H1 (cell line): ENCODE measurements around the gene NCK1. TPM values are rescaled to one million over a fixed set of nuclear protein-coding genes. Genes with fewer than 3 reads are reported as not detected.

Experiments used
- CTCF ChIA-PET: fragments of 300-600 bp; sonication (Branson Sonifier 250); formaldehyde crosslinking; loops from one replicate; lab custom pipeline; 2021; ENCODE audit not compliant: partially characterized antibody; lab: Charles Lee
- POLR2A ChIA-PET: fragments of 300-600 bp; sonication (Branson Sonifier 250); formaldehyde crosslinking; loops from one replicate; lab custom pipeline; 2021; ENCODE audit warnings: inconsistent platforms; ENCODE audit not compliant: partially characterized antibody; lab: Charles Lee
- DNase-seq, 2 experiments: peaks; one replicate each; pipeline versions ENCODE4 v3.0.0 to v3.0.0-alpha.2; 2010 to 2022; ENCODE audit warnings: low spot score in 2 of 2, low read depth in 1 of 2, mixed read lengths in 1 of 2
- FAIRE-seq: peaks from 2 replicates; lab custom pipeline; 2011; peaks lifted over from hg19 to GRCh38; lab: Jason Lieb, UNC
- H2AFZ ChIP-seq: 2 replicates; pipeline ENCODE4 v1.8.1; 2012; ENCODE audit warnings: low read length, inconsistent platforms
- H2AK5ac ChIP-seq: 2 replicates; pipeline ENCODE4 v1.6.1; 2013; ENCODE audit warnings: low read depth, low read length
- H2BK120ac ChIP-seq: replicated peaks from 2 replicates; pipeline ENCODE3; 2013; ENCODE audit warnings: low read depth, low read length, inconsistent platforms
- H2BK12ac ChIP-seq: 2 replicates; pipeline ENCODE4 v1.6.1; 2013; ENCODE audit warnings: low read depth, low read length
- H2BK15ac ChIP-seq: 2 replicates; pipeline ENCODE4 v1.6.1; 2013; ENCODE audit warnings: low read length
- H2BK20ac ChIP-seq: 2 replicates; pipeline ENCODE4 v1.6.1; 2013; ENCODE audit warnings: low read length
- H2BK5ac ChIP-seq: 2 replicates; pipeline ENCODE4 v1.6.1; 2013; ENCODE audit warnings: low read depth, low read length
- H3K14ac ChIP-seq: 2 replicates; pipeline ENCODE4 v1.6.1; 2013; ENCODE audit warnings: inconsistent platforms; ENCODE audit not compliant: insufficient read length
- H3K18ac ChIP-seq: 2 replicates; pipeline ENCODE4 v1.6.1; 2013; ENCODE audit warnings: low read length; ENCODE audit errors: extremely low read depth
- H3K23ac ChIP-seq: 2 replicates; pipeline ENCODE4 v1.6.1; 2013; ENCODE audit warnings: inconsistent platforms; ENCODE audit not compliant: insufficient read length
- H3K23me2 ChIP-seq: 2 replicates; pipeline ENCODE4 v1.6.1; 2013; ENCODE audit warnings: low read depth, low read length
- H3K27ac ChIP-seq: 2 replicates; pipeline ENCODE4 v1.6.1; 2011; ENCODE audit warnings: low read depth, low read length, inconsistent platforms
- H3K27me3 ChIP-seq, 4 experiments: replicated peaks in 1 of 4; 1 replicate in 1 of 4; 2 replicates in 3 of 4; pipeline versions ENCODE4 v1.6.1 to v1.8.1; 2011 to 2013; ENCODE audit warnings: low read length in 3 of 4, mild to moderate bottlenecking in 3 of 4, inconsistent platforms in 2 of 4, mixed read lengths in 2 of 4, moderate library complexity in 1 of 4; ENCODE audit not compliant: control insufficient read depth in 3 of 4, insufficient read depth in 3 of 4; ENCODE audit errors: extremely low read depth in 1 of 4
- H3K36me3 ChIP-seq, 4 experiments: 2 replicates each; pipeline versions ENCODE4 v1.6.1 to v1.8.1; 2011 to 2013; ENCODE audit warnings: mild to moderate bottlenecking in 4 of 4, low read length in 3 of 4, moderate library complexity in 2 of 4, control low read depth in 1 of 4, inconsistent platforms in 1 of 4; ENCODE audit not compliant: insufficient read depth in 4 of 4, control insufficient read depth in 2 of 4
- H3K4ac ChIP-seq: replicated peaks from 2 replicates; pipeline ENCODE3; 2013; ENCODE audit warnings: low read length, low read depth, mixed read lengths, inconsistent platforms; ENCODE audit not compliant: insufficient read length
- H3K4me1 ChIP-seq, 4 experiments: replicated peaks in 1 of 4; 1 replicate in 1 of 4; 2 replicates in 3 of 4; pipeline versions ENCODE4 v1.6.1 to v1.8.1; 2011 to 2013; ENCODE audit warnings: low read length in 3 of 4, inconsistent platforms in 2 of 4, mixed read lengths in 1 of 4; ENCODE audit not compliant: insufficient read depth in 4 of 4, control insufficient read depth in 3 of 4
- H3K4me2 ChIP-seq, 2 experiments: 2 replicates each; pipeline versions ENCODE4 v1.6.1 to v1.8.1; 2011 to 2013; ENCODE audit warnings: low read depth in 2 of 2, low read length in 2 of 2, control low read depth in 1 of 2, inconsistent platforms in 1 of 2, mild to moderate bottlenecking in 1 of 2; ENCODE audit not compliant: insufficient read depth in 1 of 2
- H3K4me3 ChIP-seq, 4 experiments: fragments of 200-600, 300-600 bp in 1 of 4; sonication (generic), shearing (Covaris generic), sonication (Bioruptor Twin) in 1 of 4; 2 replicates each; pipeline versions ENCODE4 v1.5.1 to v1.8.1; 2011 to 2016; ENCODE audit warnings: low read length in 4 of 4, low read depth in 3 of 4, control low read depth in 2 of 4, inconsistent platforms in 2 of 4, mild to moderate bottlenecking in 2 of 4, mixed read lengths in 1 of 4, moderate library complexity in 1 of 4; ENCODE audit not compliant: insufficient read depth in 2 of 4; ENCODE audit errors: extremely low read depth in 1 of 4
- H3K56ac ChIP-seq: replicated peaks from 2 replicates; pipeline ENCODE3; 2013; ENCODE audit warnings: low read depth, mild to moderate bottlenecking, mixed read lengths, low read length, inconsistent platforms; ENCODE audit not compliant: insufficient read length
- H3K79me1 ChIP-seq: 2 replicates; pipeline ENCODE4 v1.6.1; 2013; ENCODE audit warnings: low read depth, low read length, control low read depth
- H3K79me2 ChIP-seq, 2 experiments: 2 replicates each; pipeline versions ENCODE4 v1.6.1 to v1.8.1; 2012 to 2013; ENCODE audit warnings: low read length in 2 of 2, mild to moderate bottlenecking in 2 of 2, inconsistent platforms in 1 of 2; ENCODE audit not compliant: insufficient read depth in 2 of 2, control insufficient read depth in 1 of 2
- H3K9ac ChIP-seq, 4 experiments: replicated peaks in 1 of 4; 1 replicate in 1 of 4; 2 replicates in 3 of 4; pipeline versions ENCODE4 v1.6.1 to v1.8.1; 2011 to 2013; ENCODE audit warnings: low read depth in 3 of 4, low read length in 3 of 4, control low read depth in 2 of 4, mild to moderate bottlenecking in 2 of 4, moderate library complexity in 2 of 4, inconsistent platforms in 1 of 4; ENCODE audit errors: extremely low read depth in 1 of 4
- H3K9me3 ChIP-seq, 2 experiments: 2 replicates each; pipeline versions ENCODE4 v1.6.1 to v1.8.1; 2012 to 2013; ENCODE audit warnings: mild to moderate bottlenecking in 2 of 2, moderate library complexity in 2 of 2, control low read depth in 1 of 2, inconsistent platforms in 1 of 2, low read depth in 1 of 2, low read length in 1 of 2, mixed read lengths in 1 of 2; ENCODE audit not compliant: insufficient read depth in 2 of 2
- H4K20me1 ChIP-seq, 2 experiments: replicated peaks in 1 of 2; 2 replicates each; pipeline versions ENCODE3 to v1.8.1; 2011 to 2013; ENCODE audit warnings: inconsistent platforms in 2 of 2, low read length in 2 of 2, mild to moderate bottlenecking in 1 of 2; ENCODE audit not compliant: insufficient read depth in 2 of 2, control insufficient read depth in 1 of 2
- H4K5ac ChIP-seq: 2 replicates; pipeline ENCODE4 v1.6.1; 2013; ENCODE audit warnings: low read length, low read depth, mixed read lengths, inconsistent platforms; ENCODE audit not compliant: insufficient read length
- H4K8ac ChIP-seq: 2 replicates; pipeline ENCODE4 v1.8.0; 2013; ENCODE audit warnings: mild to moderate bottlenecking, moderate library complexity, low read length, inconsistent platforms; ENCODE audit not compliant: insufficient read depth; ENCODE audit errors: extremely low read depth
- H4K91ac ChIP-seq: replicated peaks from 2 replicates; pipeline ENCODE3; 2013; ENCODE audit warnings: low read length, mixed read lengths, inconsistent platforms; ENCODE audit not compliant: insufficient read length
- E2F6 ChIP-seq: IDR thresholded peaks from 2 replicates; pipeline ENCODE4 v1.6.1; 2012; ENCODE audit warnings: inconsistent platforms
- RNF2 ChIP-seq: fragments of 200-900, 300-1000 bp; sonication (generic); IDR thresholded peaks from 2 replicates; pipeline ENCODE4 v1.7.1; 2016; ENCODE audit warnings: borderline replicate concordance, low read depth, mild to moderate bottlenecking, antibody characterized with exemption, low read length; ENCODE audit not compliant: poor library complexity, severe bottlenecking; ENCODE audit errors: missing control alignments
- polyA plus RNA-seq, 7 experiments: library from polyadenylated mRNA; depleted of rRNA in 3 of 7; stranded (reverse) in 5 of 7; unstranded in 2 of 7; fragments of >200 nt in 5 of 7; fragments of 200-250 nt in 2 of 7; gene quantifications; 1 replicate in 5 of 7; 2 replicates in 1 of 7; 4 replicates in 1 of 7; pipeline versions ENCODE4 v1.2.1 to v1.2.3, GENCODE V29; 2011 to 2013; ENCODE audit warnings: missing spikeins in 2 of 7, mixed read lengths in 2 of 7
- total RNA-seq: library from RNA; stranded (reverse); fragmentation: NEBNext Ultra II Directional; extraction: Animal tissue kit (Norgen Biotek cat#: 25700); gene quantifications from 2 replicates; pipeline ENCODE4 v1.2.1, GENCODE V29; 2021

The NCK1 gene
- total and polyA plus RNA-seq, 2 of the 8 experiments (the other 6 are each of a cell fraction or from before 2014, with no cell fraction given): 10.0 to 28.5 TPM

- no peak overlapping the region for H3K14ac ChIP-seq
- no peak overlapping the region for H4K5ac ChIP-seq
- H2BK15ac ChIP-seq: no peak overlapping the region
- H3K79me1 ChIP-seq: peaks cover 7% of the 10 kb centered on the region; the same call in 1 of the 2 replicates
- no peak overlapping the region for H2AK5ac ChIP-seq
- POLR2A ChIA-PET: interaction anchor here (5.8 kb wide), 1 partner anchor 106 kb away, joined by 39 read pairs; the partner anchor contains the start of gene STAG1
- no peak overlapping the region for H3K18ac ChIP-seq
- no peak for FAIRE-seq
- no peak overlapping the region for H3K4ac ChIP-seq
- H4K91ac ChIP-seq: no peak overlapping the region
- peaks cover 11% of the 10 kb centered on the region for H3K23me2 ChIP-seq
- H2AFZ ChIP-seq: no peak overlapping the region
- no peak overlapping the region for H2BK5ac ChIP-seq
- H4K8ac ChIP-seq: no peak overlapping the region
- DNase-seq: no peak
- no peak overlapping the region for H3K4me3 ChIP-seq
- H3K9me3 ChIP-seq: no peaks in the 10 kb centered on the region
- no peak overlapping the region for H2BK20ac ChIP-seq
- no peak overlapping the region for H2BK12ac ChIP-seq
- no peak overlapping the region for H3K9ac ChIP-seq
- peaks cover 0 to 67% of the 10 kb centered on the region in 2 experiments; a peak in 2 of 4 replicates for H3K79me2 ChIP-seq
- H3K4me2 ChIP-seq: no peak overlapping the region
- peaks cover 1 to 8% of the 10 kb centered on the region in 2 experiments for H4K20me1 ChIP-seq
- H3K36me3 ChIP-seq: peaks cover 0 to 11% (median 2%) of the 10 kb centered on the region in 4 experiments; a peak in 5 of 8 replicates
- no peak overlapping the region for H2BK120ac ChIP-seq
- CTCF ChIA-PET: interaction anchor here (0.6 to 1.2 kb wide), 3 partner anchors 93 to 466 kb away, joined by 3 read pairs; no protein-coding TSS in a partner anchor
- TF ChIP-seq RNF2 (no peak), E2F6 (no peak)
- TF ChIP-seq, all 59 proteins: peak for 0
- no peak overlapping the region for H3K27ac ChIP-seq
- no peaks in the 10 kb centered on the region for H3K27me3 ChIP-seq
- no peak overlapping the region for H3K56ac ChIP-seq
- peaks cover 0 to 9% (median 1%) of the 10 kb centered on the region in 4 experiments; a peak in 3 of 7 replicates for H3K4me1 ChIP-seq
- H3K23ac ChIP-seq: no peak overlapping the region
Observed at GRCh38 chr3:136858381-136858780, 3.6 kb upstream of the NCK1 start.
